ENCODE measurements around the gene SLC41A1. TPM values are rescaled to one million over a fixed set of nuclear protein-coding genes. Genes with fewer than 3 reads are reported as not detected.
A peak's percentile ranks its signal among the peaks of the same experiment; 100 is the strongest.

The SLC41A1 gene
- polyA plus RNA-seq, 1 of the 3 experiments (the other 2 are of a cell fraction), result 18.3 TPM

- ChIA-PET POLR2A (interaction anchor here (0.7 kb wide), 1 partner anchor 474 kb away, joined by 3 read pairs; no protein-coding TSS in a partner anchor), CTCF (interaction anchor here (1.0 to 3.6 kb wide), 5 partner anchors 26 to 230 kb away, joined by 3 to 20 read pairs (median 4); no protein-coding TSS in a partner anchor)
- Histone ChIP-seq H3K4me1 (ENCODE audit: control insufficient read depth in 1 of 2, insufficient read depth in 2 of 2, low read depth in 1 of 2, low read length in 1 of 2) (peaks cover 15 to 28% of the 10 kb centered on the region in 2 experiments; a peak in 3 of 4 replicates), H3K79me2 (ENCODE audit: insufficient read depth) (peaks cover 76% of the 10 kb centered on the region), H3K4me2 (peak overlapping the region; percentile 83), H3K9me3 (no peaks in the 10 kb centered on the region), H3F3A (replicated peaks; ENCODE audit: insufficient read depth) (peaks cover 18% of the 10 kb centered on the region), H3K9me2 (no peaks in the 10 kb centered on the region), H3K4me3 (ENCODE audit: low read depth in 2 of 2, low read length in 1 of 2) (peak overlapping the region; percentile 73 to 91; a peak in 3 of 4 replicates), H2AFZ (ENCODE audit: low read depth) (no peak overlapping the region), H4K20me1 (ENCODE audit: insufficient read depth) (peaks cover 72% of the 10 kb centered on the region), H3K27me3 (ENCODE audit: insufficient read depth) (no peaks in the 10 kb centered on the region), H3K36me3 (replicated peaks in 1 of 2; ENCODE audit: control insufficient read depth in 1 of 2, insufficient read depth in 2 of 2, low read length in 1 of 2) (peaks cover 8 to 22% of the 10 kb centered on the region in 2 experiments), H3K9ac (peak overlapping the region; percentile 80; the same call in 1 of the 2 replicates), H3K27ac (ENCODE audit: low read depth in 2 of 2, low read length in 1 of 2) (0 out of 4 replicates have a peak overlapping the region, but pooled peaks of 1 of the 2 experiments have one; percentile 7)
- DNase-seq, result no peak
- 80% methylated on average over 5 of the region's 5 CpGs for WGBS (ENCODE audit: low lambda C conversion rate)
- TF ChIP-seq MXI1 (IDR thresholded peaks at IDR 0.05; ENCODE audit: low read depth, low read length), result no peak
- no peak for TF ChIP-seq RXRA (IDR thresholded peaks at IDR 0.05; ENCODE audit: borderline replicate concordance, low read depth)
- TF ChIP-seq FOXM1 (IDR thresholded peaks at IDR 0.05; ENCODE audit: low read depth), result no peak
- no peak for TF ChIP-seq PBX3 (IDR thresholded peaks at IDR 0.05)
- no peak for TF ChIP-seq RCOR1 (IDR thresholded peaks at IDR 0.05; ENCODE audit: low read length)
- TF ChIP-seq EP300 (IDR thresholded peaks at IDR 0.05; ENCODE audit: borderline replicate concordance in 1 of 2, low read depth in 1 of 2, low read length in 1 of 2), result no peak
- no peak for TF ChIP-seq SMC3 (IDR thresholded peaks at IDR 0.05; ENCODE audit: low read depth, low read length)
- TF ChIP-seq, protein P1, sequence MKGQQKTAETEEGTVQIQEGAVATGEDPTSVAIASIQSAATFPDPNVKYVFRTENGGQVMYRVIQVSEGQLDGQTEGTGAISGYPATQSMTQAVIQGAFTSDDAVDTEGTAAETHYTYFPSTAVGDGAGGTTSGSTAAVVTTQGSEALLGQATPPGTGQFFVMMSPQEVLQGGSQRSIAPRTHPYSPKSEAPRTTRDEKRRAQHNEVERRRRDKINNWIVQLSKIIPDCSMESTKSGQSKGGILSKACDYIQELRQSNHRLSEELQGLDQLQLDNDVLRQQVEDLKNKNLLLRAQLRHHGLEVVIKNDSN (IDR thresholded peaks at IDR 0.05; ENCODE audit: borderline replicate concordance, low read depth), result no peak
- no peak for TF ChIP-seq EZH2phosphoT487 (IDR thresholded peaks at IDR 0.05; ENCODE audit: borderline replicate concordance, low read depth)
- TF ChIP-seq FOSL2 (IDR thresholded peaks at IDR 0.05; ENCODE audit: borderline replicate concordance, low read depth), result no peak
- no peak for TF ChIP-seq IRF3 (IDR thresholded peaks at IDR 0.05; ENCODE audit: low read depth, low read length)
Observed at GRCh38 chr1:205746757-205747412, 66.1 kb downstream of the SLC41A1 start.

- H3K9me3 ChIP-seq, result no peaks in the 10 kb centered on the region
Observed at GRCh38 chr1:205744403-205744802, 68.6 kb downstream of the SLC41A1 start.

More at GRCh38 chr1:205744403-205744802, 68.6 kb downstream of the SLC41A1 start:
- Histone ChIP-seq H3K9me2 (no peaks in the 10 kb centered on the region), H3K27ac (ENCODE audit: low read depth in 2 of 2, low read length in 1 of 2) (no peak overlapping the region), H2AFZ (ENCODE audit: low read depth) (no peak overlapping the region), H3F3A (replicated peaks; ENCODE audit: insufficient read depth) (peaks cover 18% of the 10 kb centered on the region), H3K9ac (no peak overlapping the region), H3K4me1 (ENCODE audit: control insufficient read depth in 1 of 2, insufficient read depth in 2 of 2, low read depth in 1 of 2, low read length in 1 of 2) (peaks cover 15 to 28% of the 10 kb centered on the region in 2 experiments; a peak in 3 of 4 replicates), H3K79me2 (ENCODE audit: insufficient read depth) (peaks cover 100% of the 10 kb centered on the region), H3K4me2 (no peak overlapping the region), H3K4me3 (ENCODE audit: low read depth in 2 of 2, low read length in 1 of 2) (no peak overlapping the region), H4K20me1 (ENCODE audit: insufficient read depth) (peaks cover 91% of the 10 kb centered on the region), H3K27me3 (ENCODE audit: insufficient read depth) (no peaks in the 10 kb centered on the region), H3K36me3 (replicated peaks in 1 of 2; ENCODE audit: control insufficient read depth in 1 of 2, insufficient read depth in 2 of 2, low read length in 1 of 2) (peaks cover 14 to 37% of the 10 kb centered on the region in 2 experiments)
- 93% methylated on average over 8 of the region's 8 CpGs for WGBS (ENCODE audit: low lambda C conversion rate)
- POLR2A ChIA-PET, result no interaction called here
- DNase-seq, result no peak
- TF ChIP-seq EP300 (IDR thresholded peaks at IDR 0.05; ENCODE audit: borderline replicate concordance in 1 of 2, low read depth in 1 of 2, low read length in 1 of 2), result no peak
- TF ChIP-seq SIN3A (IDR thresholded peaks at IDR 0.05; ENCODE audit: borderline replicate concordance, low read depth, low read length), result no peak
- TF ChIP-seq RXRA (IDR thresholded peaks at IDR 0.05; ENCODE audit: borderline replicate concordance, low read depth), result no peak
- no peak for TF ChIP-seq USF2 (IDR thresholded peaks at IDR 0.05; ENCODE audit: borderline replicate concordance, low read depth, low read length)
- TF ChIP-seq, protein P2, sequence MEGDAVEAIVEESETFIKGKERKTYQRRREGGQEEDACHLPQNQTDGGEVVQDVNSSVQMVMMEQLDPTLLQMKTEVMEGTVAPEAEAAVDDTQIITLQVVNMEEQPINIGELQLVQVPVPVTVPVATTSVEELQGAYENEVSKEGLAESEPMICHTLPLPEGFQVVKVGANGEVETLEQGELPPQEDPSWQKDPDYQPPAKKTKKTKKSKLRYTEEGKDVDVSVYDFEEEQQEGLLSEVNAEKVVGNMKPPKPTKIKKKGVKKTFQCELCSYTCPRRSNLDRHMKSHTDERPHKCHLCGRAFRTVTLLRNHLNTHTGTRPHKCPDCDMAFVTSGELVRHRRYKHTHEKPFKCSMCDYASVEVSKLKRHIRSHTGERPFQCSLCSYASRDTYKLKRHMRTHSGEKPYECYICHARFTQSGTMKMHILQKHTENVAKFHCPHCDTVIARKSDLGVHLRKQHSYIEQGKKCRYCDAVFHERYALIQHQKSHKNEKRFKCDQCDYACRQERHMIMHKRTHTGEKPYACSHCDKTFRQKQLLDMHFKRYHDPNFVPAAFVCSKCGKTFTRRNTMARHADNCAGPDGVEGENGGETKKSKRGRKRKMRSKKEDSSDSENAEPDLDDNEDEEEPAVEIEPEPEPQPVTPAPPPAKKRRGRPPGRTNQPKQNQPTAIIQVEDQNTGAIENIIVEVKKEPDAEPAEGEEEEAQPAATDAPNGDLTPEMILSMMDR (IDR thresholded peaks at IDR 0.05), result no peak
- TF ChIP-seq TAF1 (IDR thresholded peaks at IDR 0.05; ENCODE audit: borderline replicate concordance, low read depth, low read length), result no peak
- TF ChIP-seq GATA2 (CRISPR knock-in tag; IDR thresholded peaks at IDR 0.05), result no peak
- TF ChIP-seq EZH2phosphoT487 (IDR thresholded peaks at IDR 0.05; ENCODE audit: borderline replicate concordance, low read depth), result no peak
- TF ChIP-seq NRF1 (IDR thresholded peaks at IDR 0.05; ENCODE audit: low read depth, low read length), result no peak
- TF ChIP-seq, protein P1 (IDR thresholded peaks at IDR 0.05; ENCODE audit: borderline replicate concordance, low read depth), result no peak
- CTCF ChIA-PET, result interaction anchor here (1.1 to 3.6 kb wide), 3 partner anchors 33 to 233 kb away, joined by 4 to 20 read pairs (median 8); no protein-coding TSS in a partner anchor

Data from SK-N-SH (cell line).